Measurements from ENCODE around the gene NOC3L. TPM values are rescaled to one million over a fixed set of nuclear protein-coding genes. Genes with fewer than 3 reads are reported as not detected.

Gene NOC3L
- total and polyA plus RNA-seq, 4 donors, result 3.6 to 14.7 (median 7.2) TPM

GRCh38 chr10:94370501-94370900, 7.8 kb upstream of the NOC3L start:
- no peak overlapping the region for H3K27ac ChIP-seq (ENCODE audit: low read depth in 1 of 2, low read length in 2 of 2)
- no peak for TF ChIP-seq HNF4A (conservative IDR thresholded peaks at IDR 0.05)
- H3K9me3 ChIP-seq (ENCODE audit: control insufficient read depth in 4 of 4, low read length in 3 of 4), result no peaks in the 10 kb centered on the region
- DNase-seq (ENCODE audit: low spot score), result no peak
- 79% methylated on average over 2 of the region's 2 CpGs for WGBS
- H3K27me3 ChIP-seq (ENCODE audit: control insufficient read depth in 4 of 4, insufficient read depth in 4 of 4, low read length in 3 of 4), result no peaks in the 10 kb centered on the region
- no peak overlapping the region for H3K9ac ChIP-seq (ENCODE audit: low read depth in 1 of 2, low read length in 2 of 2)
- no peak overlapping the region for H3K4me3 ChIP-seq (ENCODE audit: low read depth in 1 of 3, low read length in 3 of 3)
- no peaks in the 10 kb centered on the region for H3K4me1 ChIP-seq (ENCODE audit: control insufficient read depth in 4 of 4, insufficient read depth in 4 of 4, low read length in 3 of 4)
- no peaks in the 10 kb centered on the region for H3K36me3 ChIP-seq (ENCODE audit: control insufficient read depth in 4 of 4, insufficient read depth in 3 of 4, low read depth in 1 of 4, low read length in 3 of 4)

GRCh38 chr10:94366382-94366781, 3.6 kb upstream of the NOC3L start:
- TF ChIP-seq RXRA (IDR thresholded peaks at IDR 0.05), result no peak
- TF ChIP-seq HNF4G (IDR thresholded peaks at IDR 0.05), result no peak
- TF ChIP-seq ATF3 (IDR thresholded peaks at IDR 0.05), result no peak
- TF ChIP-seq CTCF (IDR thresholded peaks at IDR 0.05; ENCODE audit: low read depth, low read length, missing input control), result no peak
- no peak for TF ChIP-seq HNF4A (conservative IDR thresholded peaks at IDR 0.05)
- no peak for TF ChIP-seq FOXA1 (IDR thresholded peaks at IDR 0.05)
- no peak for TF ChIP-seq SP1 (IDR thresholded peaks at IDR 0.05)
- TF ChIP-seq NR2F2 (IDR thresholded peaks at IDR 0.05), result no peak
- TF ChIP-seq REST (IDR thresholded peaks at IDR 0.05), result no peak
- TF ChIP-seq GABPA (IDR thresholded peaks at IDR 0.05 in 1 of 2, conservative IDR thresholded peaks at IDR 0.05 in 1 of 2), result no peak
- TF ChIP-seq EGR1 (IDR thresholded peaks at IDR 0.05; ENCODE audit: low read depth in 2 of 2), result no peak
- no peak for TF ChIP-seq ZBTB33 (IDR thresholded peaks at IDR 0.05)
- no peak for TF ChIP-seq RAD21 (IDR thresholded peaks at IDR 0.05)
- TF ChIP-seq YY1 (IDR thresholded peaks at IDR 0.05), result no peak
- no peak for TF ChIP-seq FOXA2 (IDR thresholded peaks at IDR 0.05)
- TF ChIP-seq JUND (IDR thresholded peaks at IDR 0.05), result no peak
- TF ChIP-seq MAX (IDR thresholded peaks at IDR 0.05), result no peak
- H3K27me3 ChIP-seq (ENCODE audit: control insufficient read depth in 4 of 4, insufficient read depth in 4 of 4, low read length in 3 of 4), result no peaks in the 10 kb centered on the region

More at GRCh38 chr10:94366382-94366781, 3.6 kb upstream of the NOC3L start:
- Histone ChIP-seq H3K9ac (ENCODE audit: low read depth in 1 of 2, low read length in 2 of 2) (no peak overlapping the region), H3K27ac (ENCODE audit: low read depth in 1 of 2, low read length in 2 of 2) (no peak overlapping the region), H3K4me1 (ENCODE audit: control insufficient read depth in 4 of 4, insufficient read depth in 4 of 4, low read length in 3 of 4) (peaks cover 1 to 13% (median 8%) of the 10 kb centered on the region in 4 donors), H3K4me3 (ENCODE audit: low read depth in 1 of 3, low read length in 3 of 3) (no peak overlapping the region), H3K36me3 (ENCODE audit: control insufficient read depth in 4 of 4, insufficient read depth in 3 of 4, low read depth in 1 of 4, low read length in 3 of 4) (no peaks in the 10 kb centered on the region), H3K9me3 (ENCODE audit: control insufficient read depth in 4 of 4, low read length in 3 of 4) (no peaks in the 10 kb centered on the region)
- no peak for DNase-seq (ENCODE audit: low spot score)
- WGBS, result 87% methylated on average over 3 of the region's 3 CpGs

Data from liver (tissue), 9 donors.